Adrenal gland (tissue), 12 donors: ENCODE results near the gene SYNCRIP. TPM values are rescaled to one million over a fixed set of nuclear protein-coding genes. Genes with fewer than 3 reads are reported as not detected.

Source experiments
- DNase-seq, 7 donors: peaks; one replicate each; pipeline ENCODE4 v3.0.0-alpha.2; 2019 to 2020
- H3K27ac ChIP-seq, 5 donors: fragments of 200-600 bp; sonication (generic) in 4 of 5; 1 replicate in 3 of 5; 2 replicates in 2 of 5; pipeline versions ENCODE4 v1.5.1 to v1.8.0; 2016 to 2020; ENCODE audit warnings: mild to moderate bottlenecking in 1 of 5
- H3K27me3 ChIP-seq: fragments of 200-600 bp; 2 replicates; pipeline ENCODE4 v1.8.0; 2021
- H3K36me3 ChIP-seq, 2 donors: fragments of 200-600 bp; replicated peaks in 1 of 2; 1 replicate in 1 of 2; 2 replicates in 1 of 2; pipeline versions ENCODE4 v1.5.1 to v1.8.0; 2018 to 2022
- H3K4me1 ChIP-seq, 2 donors: fragments of 200-600 bp; replicated peaks in 1 of 2; 1 replicate in 1 of 2; 2 replicates in 1 of 2; pipeline versions ENCODE4 v1.5.1 to v1.8.0; 2018 to 2021
- H3K4me3 ChIP-seq, 4 donors: fragments of 200-600 bp; sonication (generic) in 3 of 4; one replicate each; pipeline ENCODE4 v1.5.1; 2016 to 2018
- H3K9me3 ChIP-seq, 3 donors: fragments of 200-600 bp; sonication (generic) in 1 of 3; replicated peaks in 1 of 3; 1 replicate in 2 of 3; 2 replicates in 1 of 3; pipeline versions ENCODE4 v1.5.1 to v1.8.0; 2016 to 2021
- CTCF ChIP-seq, 6 experiments: fragments of 450-650 bp in 4 of 6; fragments of 200-600 bp in 2 of 6; sonication (generic) in 1 of 6; IDR thresholded peaks; 1 replicate in 5 of 6; 2 replicates in 1 of 6; pipeline versions ENCODE4 v1.5.1 to v1.8.0; 2016 to 2021; ENCODE audit warnings: antibody characterized with exemption in 6 of 6, mild to moderate bottlenecking in 2 of 6, moderate library complexity in 1 of 6
- POLR2A ChIP-seq, 2 donors: fragments of 450-650 bp; IDR thresholded peaks; one replicate each; pipeline ENCODE4 v1.6.1; 2017; ENCODE audit warnings: antibody characterized with exemption in 2 of 2, mild to moderate bottlenecking in 2 of 2, moderate library complexity in 1 of 2
- WGBS, 4 donors: extraction: QIAGEN DNeasy Blood & Tissue Kit in 2 of 4; methylation state at CpG; one replicate each; pipeline versions ENCODE4 v1.1.5 to v1.1.7; 2013 to 2017; 5-methylcytosine and 5-hydroxymethylcytosine counted together
- intact Hi-C, 2 donors: fragments of 100-400 bp; cut with DNase I; formaldehyde crosslinking; loops; one replicate each; pipeline versions ENCODE4 v1.14.1 to v1.15.0; 2022 to 2023
- polyA plus RNA-seq, 3 donors: library from polyadenylated mRNA; stranded (reverse); fragments of 200-250 nt in 2 of 3; fragments of 350-450 nt in 1 of 3; fragmentation: Illumina TruSeq in 1 of 3; extraction: RNeasy Lipid Tissue Mini Kit (QIAGEN cat#74804) in 1 of 3; gene quantifications; one replicate each; pipeline ENCODE4 v1.2.3, GENCODE V29; 2013 to 2014
- total RNA-seq, 9 donors: library from RNA; depleted of rRNA in 4 of 9; stranded (reverse); fragments of >200 nt in 4 of 9; fragments of 120-200 nt in 1 of 9; fragmentation: NEBNext Ultra II Directional in 1 of 9; extraction: Animal tissue kit (Norgen Biotek cat#: 25700) in 1 of 9; gene quantifications; one replicate each; pipeline versions ENCODE4 v1.1.0 to v1.2.4, GENCODE V29; 2013 to 2023
- donor health status: healthy with polysubstance abuse.
- donor health status: Bipolar disorder and iron deficiency.
- donor health status: DM: yes; HTN: yes; CAD: no.
- donor health status: DM: no; HTN: no; CAD: no.
- donor health status: DM: no; HTN: no; CAD: no.
- donor health status: DM: yes; HTN: yes; CAD: no.

SYNCRIP gene
- total and polyA plus RNA-seq, 12 donors: 21.9 to 173 (median 54.9) TPM

DNA sequence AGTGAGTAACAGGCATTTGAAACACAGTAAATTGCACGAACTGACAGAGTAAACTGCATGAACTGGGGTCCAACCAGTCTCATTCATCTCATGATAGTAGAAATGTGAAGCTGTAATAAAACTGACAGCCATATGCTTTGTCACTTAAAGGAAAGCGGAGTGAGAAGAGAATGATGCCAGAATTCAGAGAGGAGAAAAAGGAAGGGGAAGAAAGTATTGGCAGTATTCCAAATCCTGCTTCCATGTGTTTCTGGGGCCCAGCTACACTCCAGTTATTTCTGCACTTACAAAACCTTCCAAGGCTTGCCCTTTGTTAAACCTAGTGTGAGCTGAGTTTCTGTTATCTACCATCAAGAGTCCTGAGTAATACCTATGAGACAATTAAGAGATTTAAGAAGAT is 66.2 kb downstream of the SYNCRIP start:
- Histone ChIP-seq H3K4me1 (peaks cover 6 to 38% of the 10 kb centered on the region in 2 donors), H3K4me3 (no peak overlapping the region), H3K36me3 (no peaks in the 10 kb centered on the region), H3K27me3 (no peaks in the 10 kb centered on the region), H3K27ac (no peak overlapping the region), H3K9me3 (peaks cover 0 to 4% (median 0%) of the 10 kb centered on the region in 3 donors)
- TF ChIP-seq CTCF (IDR thresholded peaks at IDR 0.05): no peak
- no peak for TF ChIP-seq POLR2A (IDR thresholded peaks at IDR 0.05)
- no peak for DNase-seq
- intact Hi-C loops: no loop called here
- WGBS, 4 donors: 74 to 90% (median 83%) methylated on average over 2 of the region's 2 CpGs

DNA sequence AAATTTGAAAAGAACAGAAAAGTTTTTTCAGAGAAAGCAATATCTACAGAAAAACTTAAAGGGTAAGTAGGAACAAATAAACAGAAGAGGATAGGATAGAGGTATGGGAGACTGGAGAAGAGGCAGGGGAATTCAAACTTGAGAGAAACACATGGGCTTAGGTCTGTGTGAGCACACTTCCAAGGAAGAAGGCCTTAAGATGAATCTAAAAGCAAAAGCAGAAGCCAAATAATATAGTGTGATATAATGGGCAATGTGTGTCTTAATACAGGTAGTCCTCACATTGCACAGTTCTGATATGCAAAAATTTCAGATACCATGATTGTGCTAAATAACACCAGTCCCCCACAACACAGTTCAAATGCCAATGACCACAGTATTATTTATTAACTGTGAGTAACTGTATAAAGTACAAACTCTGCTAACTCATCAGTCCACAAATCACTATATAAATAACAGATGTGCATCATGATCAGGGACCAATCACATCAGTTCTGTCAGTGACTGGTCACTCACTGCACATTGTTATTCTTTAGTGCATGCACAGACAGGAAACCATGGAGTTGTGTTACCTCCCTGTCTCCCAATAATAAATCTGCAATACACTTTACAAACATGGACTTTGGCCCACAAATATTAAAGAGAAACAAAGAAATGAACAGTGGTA is 67.6 kb downstream of the SYNCRIP start:
- Histone ChIP-seq H3K9me3 (no peaks in the 10 kb centered on the region), H3K36me3 (no peaks in the 10 kb centered on the region), H3K27ac (no peak overlapping the region), H3K27me3 (no peaks in the 10 kb centered on the region), H3K4me3 (no peak overlapping the region), H3K4me1 (peaks cover 6 to 26% of the 10 kb centered on the region in 2 donors)
- no peak for DNase-seq
- TF ChIP-seq POLR2A (IDR thresholded peaks at IDR 0.05) (no peak), CTCF (IDR thresholded peaks at IDR 0.05) (no peak)
- intact Hi-C loops: no loop called here

DNA sequence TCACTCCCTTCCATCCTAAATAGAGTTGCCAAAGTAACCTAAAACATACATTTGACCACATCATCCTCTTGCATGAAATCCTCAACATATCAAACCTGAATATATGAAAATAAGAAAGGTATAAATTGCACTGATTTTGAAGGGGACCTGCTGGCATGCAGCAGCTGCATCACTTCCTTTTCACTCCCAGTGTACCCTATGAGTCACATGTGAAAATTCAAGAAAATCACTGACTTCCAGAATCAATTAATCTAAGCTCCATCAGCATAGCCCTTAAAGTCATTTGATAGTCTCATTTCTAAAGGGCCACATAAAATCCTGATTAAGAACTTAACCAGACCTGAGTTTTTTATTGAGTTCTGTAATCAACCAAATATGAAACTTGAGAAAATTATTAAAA is 73.4 kb downstream of the SYNCRIP start:
- Histone ChIP-seq H3K4me3 (no peak overlapping the region), H3K9me3 (no peaks in the 10 kb centered on the region), H3K4me1 (no peaks in the 10 kb centered on the region), H3K36me3 (peaks cover 0 to 2% of the 10 kb centered on the region in 2 donors), H3K27me3 (no peaks in the 10 kb centered on the region), H3K27ac (no peak overlapping the region)
- TF ChIP-seq CTCF (IDR thresholded peaks at IDR 0.05): no peak
- no peak for TF ChIP-seq POLR2A (IDR thresholded peaks at IDR 0.05)
- intact Hi-C loops: no loop called here
- DNase-seq: no peak

DNA sequence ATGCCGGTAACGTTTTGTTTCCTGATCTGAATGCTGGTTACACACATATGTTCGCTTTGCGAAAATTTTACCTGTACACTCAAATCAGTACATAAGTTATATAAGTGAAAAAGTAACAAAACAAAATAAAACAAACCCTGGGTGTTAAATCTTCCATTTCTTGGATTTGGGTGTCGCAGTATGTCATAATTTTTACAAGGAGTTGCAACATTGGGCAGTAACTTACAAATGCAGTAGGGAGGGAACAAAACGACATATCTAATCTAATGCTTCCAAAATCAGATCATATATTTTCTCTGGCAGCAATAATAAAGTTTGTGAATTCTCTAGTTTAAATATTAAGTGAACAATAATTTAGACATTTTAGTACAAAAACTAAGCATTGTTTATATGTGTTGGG is 74.3 kb downstream of the SYNCRIP start:
- no peaks in the 10 kb centered on the region for H3K9me3 ChIP-seq
- intact Hi-C loops: no loop called here
- H3K4me1 ChIP-seq: no peaks in the 10 kb centered on the region
- no peak for DNase-seq
- 89 to 95% (median 90%) methylated on average over 6 of the region's 6 CpGs for WGBS, 4 donors
- H3K36me3 ChIP-seq: peaks cover 0 to 4% of the 10 kb centered on the region in 2 donors
- no peak for TF ChIP-seq POLR2A (IDR thresholded peaks at IDR 0.05)
- TF ChIP-seq CTCF (IDR thresholded peaks at IDR 0.05): no peak
- no peaks in the 10 kb centered on the region for H3K27me3 ChIP-seq
- H3K4me3 ChIP-seq: no peak overlapping the region
- no peak overlapping the region for H3K27ac ChIP-seq
